HEK293 (cell line): Measurements from ENCODE around the gene UNC80.

Experiments used
- ATF2 ChIP-seq: fragments of 450-650 bp; formaldehyde crosslinking; IDR thresholded peaks from 2 replicates; pipeline ENCODE4 v1.5.1; 2016; ENCODE audit warnings: missing biosample characterization, missing genetic modification characterization, low read depth
- CTCF ChIP-seq: fragments of 450-650 bp; formaldehyde crosslinking; IDR thresholded peaks from 2 replicates; pipeline ENCODE4 v1.5.1; 2016; ENCODE audit warnings: missing biosample characterization, missing genetic modification characterization
- HOXA7 ChIP-seq: sonication (generic); formaldehyde crosslinking; IDR thresholded peaks from 2 replicates; pipeline ENCODE4 v1.8.1; 2022; ENCODE audit warnings: missing genetic modification reagents, borderline replicate concordance
- HOXC10 ChIP-seq: sonication (generic); formaldehyde crosslinking; IDR thresholded peaks from 2 replicates; pipeline ENCODE4 v1.8.1; 2023; ENCODE audit warnings: mild to moderate bottlenecking, missing genetic modification reagents
- MYNN ChIP-seq: fragments of 450-650 bp; formaldehyde crosslinking; IDR thresholded peaks from 2 replicates; pipeline ENCODE4 v1.5.1; 2016; ENCODE audit warnings: missing biosample characterization, missing genetic modification characterization, borderline replicate concordance
- ZFP37 ChIP-seq: fragments of 450-650 bp; formaldehyde crosslinking; IDR thresholded peaks from 2 replicates; pipeline ENCODE4 v1.5.1; 2016; ENCODE audit warnings: missing biosample characterization, missing genetic modification characterization
- ZNF24 ChIP-seq: fragments of 450-650 bp; formaldehyde crosslinking; IDR thresholded peaks from 2 replicates; pipeline ENCODE4 v1.5.1; 2016; ENCODE audit warnings: missing biosample characterization, missing genetic modification characterization
- ZNF274 ChIP-seq, 2 experiments: fragments of 200-500 bp in 1 of 2; fragments of 450-650 bp in 1 of 2; sonication (Bioruptor generic) in 1 of 2; formaldehyde crosslinking in 1 of 2; IDR thresholded peaks; 2 replicates each; pipeline versions ENCODE4 v1.5.1 to v1.6.1; 2014 to 2016; ENCODE audit warnings: borderline replicate concordance in 1 of 2, inconsistent platforms in 1 of 2, low read length in 1 of 2, missing biosample characterization in 1 of 2, missing genetic modification characterization in 1 of 2
- ZNF560 ChIP-seq: fragments of 450-650 bp; formaldehyde crosslinking; IDR thresholded peaks from 2 replicates; pipeline ENCODE4 v1.5.1; 2017; ENCODE audit warnings: missing biosample characterization, missing genetic modification characterization, borderline replicate concordance
- ZNF580 ChIP-seq: fragments of 450-650 bp; formaldehyde crosslinking; IDR thresholded peaks from 2 replicates; pipeline ENCODE4 v1.5.1; 2016; ENCODE audit warnings: missing biosample characterization, missing genetic modification characterization
- ZSCAN5A ChIP-seq: fragments of 450-650 bp; formaldehyde crosslinking; IDR thresholded peaks from 2 replicates; pipeline ENCODE4 v1.5.1; 2016; ENCODE audit warnings: missing biosample characterization, missing genetic modification characterization

- TF ChIP-seq CTCF (tag by site-specific recombination) (no peak), ZSCAN5A (tag by site-specific recombination) (no peak), ATF2 (tag by site-specific recombination) (no peak), ZNF274 (IDR thresholded peaks at IDR 0.05; ENCODE audit: low read length) (no peak), ZNF274 (tag by site-specific recombination; IDR thresholded peaks at IDR 0.05; ENCODE audit: borderline replicate concordance) (no peak), ZFP37 (no peak), HOXC10 (CRISPR knock-in tag) (no peak), HOXA7 (CRISPR knock-in tag) (no peak), ZNF560 (tag by site-specific recombination) (no peak), ZNF24 (no peak), MYNN (tag by site-specific recombination) (no peak), ZNF580 (tag by site-specific recombination) (no peak)
These were observed 169.3 kb downstream of the UNC80 start for GRCh38 chr2:209940936-209941335.
